B cell (primary cell): ENCODE results near the gene ZNF407. TPM values are rescaled to one million over a fixed set of nuclear protein-coding genes. Genes with fewer than 3 reads are reported as not detected.

Experiments
- ATAC-seq: fragments of 200-7000 bp; cut with Tn5 transposase; one replicate; pipeline ENCODE4 v1.10.0; 2021; ENCODE audit warnings: low read depth, mild to moderate bottlenecking, moderate number of reproducible peaks, moderate library complexity
- CTCF ChIA-PET: fragments of 350-600 bp; sonication (Branson Sonifier 250); formaldehyde crosslinking; loops from one replicate; lab custom pipeline; 2021; ENCODE audit warnings: antibody characterized with exemption, inconsistent platforms; lab: Charles Lee
- POLR2A ChIA-PET: fragments of 350-600 bp; sonication (Branson Sonifier 250); formaldehyde crosslinking; loops from one replicate; lab custom pipeline; 2021; ENCODE audit warnings: antibody characterized with exemption; lab: Charles Lee
- DNase-seq: peaks from one replicate; pipeline ENCODE4 v3.0.0; 2013
- H2AFZ ChIP-seq: 2 replicates; pipeline ENCODE4 v1.6.1; 2012; ENCODE audit warnings: mild to moderate bottlenecking, low read depth, low read length; ENCODE audit not compliant: insufficient read depth, poor library complexity, severe bottlenecking
- H3K27ac ChIP-seq, 2 donors: 1 replicate in 1 of 2; 2 replicates in 1 of 2; pipeline ENCODE4 v1.5.1; 2012 to 2013; ENCODE audit warnings: low read length in 2 of 2, mild to moderate bottlenecking in 2 of 2, moderate library complexity in 1 of 2
- H3K27me3 ChIP-seq, 4 experiments: fragments of 200-600 bp in 1 of 4; sonication (generic) in 1 of 4; replicated peaks in 1 of 4; 1 replicate in 2 of 4; 2 replicates in 2 of 4; pipeline versions ENCODE4 v1.6.1 to v1.7.0; 2013 to 2016; ENCODE audit warnings: low read length in 3 of 4, mild to moderate bottlenecking in 2 of 4, mixed read lengths in 1 of 4, moderate library complexity in 1 of 4; ENCODE audit not compliant: insufficient read depth in 4 of 4, control insufficient read depth in 3 of 4; ENCODE audit errors: control extremely low read depth in 1 of 4
- H3K36me3 ChIP-seq, 2 experiments: replicated peaks in 1 of 2; 1 replicate in 1 of 2; 2 replicates in 1 of 2; pipeline versions ENCODE4 v1.6.1 to v1.7.1; 2013; ENCODE audit warnings: low read length in 1 of 2; ENCODE audit not compliant: insufficient read depth in 2 of 2, control insufficient read depth in 1 of 2; ENCODE audit errors: control extremely low read depth in 1 of 2, extremely low read depth in 1 of 2
- H3K4me1 ChIP-seq, 2 donors: fragments of 200-600 bp in 1 of 2; sonication (generic) in 1 of 2; 1 replicate in 1 of 2; 2 replicates in 1 of 2; pipeline versions ENCODE4 v1.5.1 to v1.6.1; 2013 to 2017; ENCODE audit warnings: low read length in 2 of 2; ENCODE audit not compliant: control insufficient read depth in 2 of 2, insufficient read depth in 2 of 2
- H3K4me2 ChIP-seq: replicated peaks from 2 replicates; pipeline ENCODE3; 2012; ENCODE audit warnings: mild to moderate bottlenecking, low read depth, low read length; ENCODE audit not compliant: poor library complexity, severe bottlenecking
- H3K4me3 ChIP-seq, 5 experiments: fragments of 200-600 bp in 1 of 5; sonication (generic) in 1 of 5; 1 replicate in 3 of 5; 2 replicates in 2 of 5; pipeline versions ENCODE4 v1.5.1 to v1.7.0; 2011 to 2016; ENCODE audit warnings: low read length in 4 of 5, mild to moderate bottlenecking in 4 of 5, low read depth in 2 of 5, control low read depth in 1 of 5, moderate library complexity in 1 of 5; ENCODE audit not compliant: insufficient read depth in 1 of 5; ENCODE audit errors: control extremely low read depth in 1 of 5, extremely low read depth in 1 of 5
- H3K79me2 ChIP-seq: fragments of 200-600 bp; sonication (generic); one replicate; pipeline ENCODE4 v1.6.0; 2016; ENCODE audit warnings: low read length; ENCODE audit not compliant: control insufficient read depth, insufficient read depth
- H3K9ac ChIP-seq: fragments of 200-600 bp; sonication (generic); 2 replicates; pipeline ENCODE4 v1.6.1; 2017; ENCODE audit warnings: mild to moderate bottlenecking, low read length, moderate library complexity
- H3K9me3 ChIP-seq, 3 donors: one replicate each; pipeline versions ENCODE4 v1.6.1 to v1.7.1; 2013; ENCODE audit warnings: low read length in 2 of 3; ENCODE audit not compliant: control insufficient read depth in 2 of 3, insufficient read depth in 1 of 3; ENCODE audit errors: control extremely low read depth in 1 of 3
- H4K20me1 ChIP-seq: 2 replicates; pipeline ENCODE4 v1.6.0; 2012; ENCODE audit warnings: mild to moderate bottlenecking, low read length; ENCODE audit not compliant: insufficient read depth, control insufficient read depth, poor library complexity, severe bottlenecking
- H3K27ac Mint-ChIP-seq: one replicate; pipeline ENCODE4 v1.8.0; 2021; ENCODE audit warnings: mixed read lengths
- H3K27me3 Mint-ChIP-seq: one replicate; pipeline ENCODE4 v1.8.0; 2021; ENCODE audit warnings: mixed read lengths
- H3K4me1 Mint-ChIP-seq: one replicate; pipeline ENCODE4 v1.8.0; 2021; ENCODE audit warnings: mixed read lengths
- H3K4me3 Mint-ChIP-seq: one replicate; pipeline ENCODE4 v1.8.0; 2021; ENCODE audit warnings: mixed read lengths
- H3K9me3 Mint-ChIP-seq: one replicate; pipeline ENCODE4 v1.8.0; 2022; ENCODE audit warnings: mixed read lengths; ENCODE audit not compliant: insufficient read depth
- EZH2 ChIP-seq: IDR thresholded peaks from 2 replicates; pipeline ENCODE4 v1.6.1; 2012; ENCODE audit warnings: borderline replicate concordance, low read depth, mild to moderate bottlenecking, moderate library complexity, low read length; ENCODE audit not compliant: insufficient read depth, poor library complexity, severe bottlenecking
- WGBS: methylation state at CpG from one replicate; pipeline ENCODE4 v1.1.5; 2013; ENCODE audit warnings: missing lambda C conversion rate; ENCODE audit not compliant: insufficient coverage; 5-methylcytosine and 5-hydroxymethylcytosine counted together
- intact Hi-C: fragments of 100-400 bp; cut with micrococcal nuclease; formaldehyde crosslinking; loops from one replicate; pipeline ENCODE4 v1.10.0; 2022
- polyA plus RNA-seq: library from polyadenylated mRNA; depleted of rRNA; stranded (reverse); fragments of >200 nt; gene quantifications from 2 replicates; pipeline ENCODE4 v1.2.3, GENCODE V29; 2012
- total RNA-seq, 2 donors: library from RNA; stranded (reverse); fragments of 120-200 nt in 1 of 2; gene quantifications; 1 replicate in 1 of 2; 2 replicates in 1 of 2; pipeline versions ENCODE4 v1.2.3 to v1.2.4, GENCODE V29; 2013 to 2022
- TF ChIP-seq, protein P1 (sequence below): fragments of 200-600 bp; IDR thresholded peaks from one replicate; pipeline ENCODE4 v1.8.0; 2022; ENCODE audit warnings: antibody characterized with exemption, mild to moderate bottlenecking

ZNF407 gene
- total and polyA plus RNA-seq, 2 donors (not counting 1 experiment from before 2014, with no cell fraction given): 4.5 to 37.1 TPM

DNA sequence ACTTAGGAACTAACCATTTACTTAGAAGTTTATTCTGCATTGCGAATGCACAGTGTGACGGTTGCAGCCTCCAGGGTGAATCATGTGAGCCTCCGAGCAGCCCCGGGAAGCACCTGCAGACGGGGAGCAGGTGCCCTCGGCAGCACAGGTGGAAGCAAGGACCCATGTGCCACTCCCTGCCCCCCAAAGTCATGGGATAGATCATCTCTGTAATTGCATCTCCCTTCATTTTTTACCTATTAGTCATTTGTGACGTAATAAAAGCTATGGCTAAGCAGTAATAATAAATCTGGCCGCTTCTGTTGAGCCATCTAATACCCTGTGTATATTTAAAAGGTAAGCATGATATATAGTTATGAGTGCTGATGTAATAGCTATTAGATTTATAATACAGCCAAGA lies 514.1 kb downstream of the ZNF407 start:
- Histone ChIP-seq H3K9ac (no peak overlapping the region), H3K36me3 (no peaks in the 10 kb centered on the region), H3K79me2 (no peaks in the 10 kb centered on the region), H3K27me3 (no peaks in the 10 kb centered on the region), H3K27ac (no peak overlapping the region), H3K4me3 (no peak overlapping the region), H3K4me1 (no peaks in the 10 kb centered on the region), H4K20me1 (no peaks in the 10 kb centered on the region), H2AFZ (no peak overlapping the region), H3K4me2 (no peak overlapping the region), H3K9me3 (peaks cover 0 to 6% (median 0%) of the 10 kb centered on the region in 3 donors)
- Mint-ChIP-seq H3K4me1 (no peaks in the 10 kb centered on the region), H3K27ac (no peak overlapping the region), H3K4me3 (no peak overlapping the region), H3K27me3 (peaks cover 12% of the 10 kb centered on the region), H3K9me3 (no peaks in the 10 kb centered on the region)
- DNase-seq (no peak), ATAC-seq (no peak)
- CTCF ChIA-PET: no interaction called here
- intact Hi-C loops: no loop called here
- TF ChIP-seq, protein P1, sequence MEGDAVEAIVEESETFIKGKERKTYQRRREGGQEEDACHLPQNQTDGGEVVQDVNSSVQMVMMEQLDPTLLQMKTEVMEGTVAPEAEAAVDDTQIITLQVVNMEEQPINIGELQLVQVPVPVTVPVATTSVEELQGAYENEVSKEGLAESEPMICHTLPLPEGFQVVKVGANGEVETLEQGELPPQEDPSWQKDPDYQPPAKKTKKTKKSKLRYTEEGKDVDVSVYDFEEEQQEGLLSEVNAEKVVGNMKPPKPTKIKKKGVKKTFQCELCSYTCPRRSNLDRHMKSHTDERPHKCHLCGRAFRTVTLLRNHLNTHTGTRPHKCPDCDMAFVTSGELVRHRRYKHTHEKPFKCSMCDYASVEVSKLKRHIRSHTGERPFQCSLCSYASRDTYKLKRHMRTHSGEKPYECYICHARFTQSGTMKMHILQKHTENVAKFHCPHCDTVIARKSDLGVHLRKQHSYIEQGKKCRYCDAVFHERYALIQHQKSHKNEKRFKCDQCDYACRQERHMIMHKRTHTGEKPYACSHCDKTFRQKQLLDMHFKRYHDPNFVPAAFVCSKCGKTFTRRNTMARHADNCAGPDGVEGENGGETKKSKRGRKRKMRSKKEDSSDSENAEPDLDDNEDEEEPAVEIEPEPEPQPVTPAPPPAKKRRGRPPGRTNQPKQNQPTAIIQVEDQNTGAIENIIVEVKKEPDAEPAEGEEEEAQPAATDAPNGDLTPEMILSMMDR: no peak
- no peak for TF ChIP-seq EZH2
- 88% methylated on average over 5 of the region's 8 CpGs for WGBS
- POLR2A ChIA-PET: no interaction called here

DNA sequence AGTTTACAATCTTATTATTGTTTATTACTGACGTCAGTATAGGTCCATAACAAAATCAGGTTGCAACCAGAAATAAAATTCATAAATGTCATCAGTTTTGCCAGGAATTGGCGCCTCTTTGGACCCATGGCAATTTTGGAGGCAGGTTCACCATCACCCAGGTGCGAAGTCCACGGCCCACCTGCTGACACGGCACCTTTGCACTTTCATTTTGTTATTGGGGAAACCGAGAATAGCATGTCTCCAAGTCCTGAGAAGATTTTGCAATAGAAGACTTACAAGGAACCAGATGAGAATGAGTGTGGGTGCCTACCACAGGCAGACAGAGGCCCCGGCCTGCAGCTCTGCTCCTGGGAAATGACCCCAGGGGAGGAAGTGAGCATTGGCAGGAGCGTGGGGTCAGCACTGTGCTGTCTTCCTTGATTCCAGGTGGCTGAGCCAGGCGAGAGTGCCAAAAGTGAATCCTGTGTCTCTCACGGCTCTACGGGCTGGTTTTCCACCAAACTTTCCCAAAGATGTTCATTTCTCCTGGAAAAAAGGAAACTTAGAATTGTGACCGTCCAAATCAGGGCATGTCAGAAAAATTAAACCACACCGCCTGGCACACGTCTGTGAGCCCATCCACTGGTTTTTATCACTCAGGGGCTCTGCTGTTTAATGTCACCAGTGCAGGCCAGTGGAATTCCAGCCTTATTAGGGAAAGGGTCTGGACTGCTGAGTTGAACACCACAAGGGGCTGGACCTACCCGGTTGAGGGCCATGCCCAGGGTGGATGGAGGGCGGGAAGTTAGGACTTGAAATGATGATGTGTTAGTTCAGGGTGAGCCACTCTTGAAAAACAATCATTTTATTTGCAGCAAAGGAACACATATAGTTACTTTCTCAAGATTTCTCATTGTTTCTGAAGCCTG lies 514.8 kb downstream of the ZNF407 start:
- Histone ChIP-seq H3K79me2 (no peaks in the 10 kb centered on the region), H4K20me1 (no peaks in the 10 kb centered on the region), H3K36me3 (no peaks in the 10 kb centered on the region), H3K4me1 (no peaks in the 10 kb centered on the region), H3K9ac (no peak overlapping the region), H3K4me3 (no peak overlapping the region), H3K4me2 (no peak overlapping the region), H2AFZ (no peak overlapping the region), H3K27me3 (no peaks in the 10 kb centered on the region), H3K27ac (no peak overlapping the region), H3K9me3 (peaks cover 0 to 6% (median 0%) of the 10 kb centered on the region in 3 donors)
- H3K27ac Mint-ChIP-seq: no peak overlapping the region
- peaks cover 12% of the 10 kb centered on the region for H3K27me3 Mint-ChIP-seq
- intact Hi-C loops: no loop called here
- ATAC-seq: no peak
- ChIA-PET CTCF (no interaction called here), POLR2A (no interaction called here)
- WGBS: 89% methylated on average over 12 of the region's 16 CpGs
- TF ChIP-seq, protein P1: no peak
- no peak for TF ChIP-seq EZH2
- no peaks in the 10 kb centered on the region for H3K4me1 Mint-ChIP-seq
- H3K9me3 Mint-ChIP-seq: no peaks in the 10 kb centered on the region
- DNase-seq: no peak
- H3K4me3 Mint-ChIP-seq: no peak overlapping the region
